LNCAP (cell line): ENCODE measurements around the gene CCL27.

ENCODE experiments used
- CTCF ChIP-seq: fragments of 450-650 bp; IDR thresholded peaks from 2 replicates; pipeline ENCODE4 v1.5.1; 2017; ENCODE audit warnings: mild to moderate bottlenecking

Gene CCL27

DNA sequence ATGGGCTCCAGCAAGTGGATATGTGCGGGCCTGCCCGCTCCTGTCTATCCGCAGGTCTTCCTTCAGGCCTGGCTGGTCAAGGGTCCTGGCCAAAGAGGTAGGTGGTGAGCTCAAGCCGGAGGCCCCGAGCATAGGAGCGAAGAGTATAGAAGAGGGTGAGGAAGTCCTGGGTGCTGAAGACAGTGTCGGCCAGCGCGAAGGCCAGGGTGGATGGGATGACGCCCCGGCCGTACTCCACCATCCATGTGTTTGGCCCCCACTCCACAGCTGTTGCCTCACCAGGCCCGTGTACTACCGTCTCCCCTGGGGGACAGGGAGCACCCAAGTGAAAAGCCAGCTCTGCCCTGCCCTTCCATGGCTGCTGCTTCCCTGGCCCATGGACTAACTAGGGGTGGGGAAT is 26.9 kb downstream of the CCL27 start:
- TF ChIP-seq CTCF = no peak

DNA sequence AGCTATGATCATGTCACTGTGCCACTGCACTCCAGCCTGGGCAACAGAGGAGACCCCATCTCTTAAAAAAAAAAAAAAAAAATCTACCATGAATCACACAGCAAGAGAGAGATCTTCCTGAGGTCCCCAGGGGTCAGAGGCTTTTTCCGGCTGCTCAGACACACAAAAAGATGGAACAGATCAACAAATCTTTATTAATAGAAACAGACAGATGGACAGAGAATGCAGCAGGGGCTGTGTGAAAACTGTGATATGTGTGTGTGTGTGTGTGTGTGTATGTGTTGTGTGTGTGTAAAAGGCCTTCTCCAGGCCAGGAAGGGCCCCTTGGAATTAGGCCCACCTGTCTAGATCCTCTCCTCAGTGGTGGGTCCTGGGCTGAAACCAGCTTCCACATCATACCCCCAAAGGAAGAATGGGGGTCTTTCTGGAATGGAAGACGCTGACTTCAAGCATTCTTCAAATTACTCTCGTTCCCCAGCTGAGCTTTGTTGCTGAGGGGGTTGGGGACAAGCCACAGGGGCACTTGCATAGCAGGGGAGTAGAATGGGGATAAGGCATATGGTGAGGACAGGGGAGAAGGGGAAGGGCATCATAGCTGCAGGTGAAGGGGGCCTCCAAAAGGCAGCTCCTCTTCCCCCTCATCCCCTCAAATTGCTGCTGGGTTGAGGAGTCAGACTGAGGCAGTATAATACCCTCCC is 27.8 kb downstream of the CCL27 start:
- TF ChIP-seq CTCF = no peak

DNA sequence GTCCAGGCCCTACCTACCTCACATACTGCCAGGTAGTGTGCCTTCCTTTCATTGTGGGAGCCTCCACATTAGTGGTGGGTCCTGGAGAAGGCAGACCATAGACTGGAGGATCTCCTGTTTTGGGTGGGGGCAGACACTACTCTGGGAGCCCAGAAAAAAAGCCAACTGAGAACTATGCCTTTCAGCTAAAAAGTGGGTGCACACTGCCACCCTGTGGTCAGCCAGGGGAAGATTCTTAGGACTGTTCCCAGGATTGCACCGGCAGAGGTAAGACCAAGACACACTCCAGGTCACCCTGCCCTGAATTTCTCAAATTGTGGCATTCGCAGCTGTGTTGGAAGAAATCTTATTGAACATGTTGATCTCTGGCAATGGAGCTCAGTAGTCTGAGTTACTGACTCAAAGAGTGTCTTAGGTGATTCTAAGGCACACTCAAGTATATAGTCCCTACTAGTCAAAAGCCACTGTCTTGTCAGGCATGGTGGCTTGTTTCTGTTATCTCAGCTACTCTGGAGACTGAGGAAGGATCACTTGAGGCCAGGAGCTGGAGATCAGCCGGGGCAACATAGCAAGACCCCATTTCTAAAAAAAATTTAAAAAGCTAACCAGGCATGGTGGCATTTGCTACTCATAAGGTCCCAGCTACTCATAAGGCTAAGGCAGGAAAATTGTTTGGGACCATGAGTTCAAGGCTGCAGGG is 28.5 kb downstream of the CCL27 start:
- TF ChIP-seq CTCF = peak; percentile 91

DNA sequence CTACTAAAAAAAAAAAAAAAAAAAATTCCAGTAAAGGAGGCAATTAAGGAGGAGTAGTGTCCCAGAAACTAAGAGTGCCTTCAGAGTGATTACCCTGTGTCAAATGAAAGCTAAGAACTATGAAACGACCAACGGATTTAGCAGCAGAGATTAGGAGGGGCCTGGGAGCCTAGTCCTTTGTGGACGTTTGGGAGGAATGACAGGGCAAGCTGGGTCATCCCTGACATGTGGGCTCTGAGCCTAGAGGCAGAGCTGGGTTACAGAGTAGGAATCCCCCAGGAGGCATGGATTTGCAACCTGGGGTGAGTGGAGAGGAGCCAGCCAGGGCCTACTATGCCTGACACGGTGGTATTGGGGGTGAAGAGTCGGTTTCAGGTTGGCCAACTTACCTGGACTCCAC is 29.3 kb downstream of the CCL27 start:
- no peak for TF ChIP-seq CTCF

DNA sequence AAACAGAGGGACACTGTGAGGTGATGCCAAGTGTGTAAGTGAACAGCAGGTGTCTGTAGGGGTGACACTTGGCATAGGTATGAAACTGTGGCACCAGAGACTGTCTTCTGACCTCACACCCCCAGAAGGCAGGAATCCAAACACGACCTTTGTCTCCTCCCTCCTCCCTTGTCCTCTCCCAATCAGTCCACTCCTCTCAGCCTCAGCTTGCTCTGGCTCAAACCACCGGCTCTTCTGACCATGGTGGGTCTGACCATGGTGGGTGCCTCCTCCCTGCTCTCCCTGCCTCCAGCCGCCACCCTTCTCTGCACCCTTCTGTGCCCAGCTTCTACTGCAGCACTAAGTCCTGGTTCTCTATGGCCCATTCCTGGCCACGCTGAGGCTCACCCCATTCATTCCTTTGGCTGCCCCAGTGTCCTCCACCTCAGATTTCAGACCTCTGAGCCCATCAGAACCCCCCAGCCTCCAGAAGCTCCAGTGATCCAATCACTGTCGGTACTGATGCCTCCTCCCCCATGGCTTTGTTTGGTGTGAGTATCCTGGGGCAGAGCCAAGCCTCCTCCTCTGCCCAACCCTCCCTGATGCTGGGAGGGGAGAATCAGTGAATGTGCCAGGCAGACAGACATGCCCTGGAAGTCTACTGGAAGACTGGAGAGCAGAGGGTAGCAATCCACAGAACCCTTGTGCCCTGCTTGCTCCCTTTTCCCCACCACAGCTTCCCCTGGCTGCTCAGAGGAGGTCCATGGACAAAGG is 31.9 kb downstream of the CCL27 start:
- no peak for TF ChIP-seq CTCF

- TF ChIP-seq CTCF = no peak
Observed at GRCh38 chr9:34629491-34629808, 33.0 kb downstream of the CCL27 start.

- TF ChIP-seq CTCF = no peak
Observed at GRCh38 chr9:34628656-34629490, 33.6 kb downstream of the CCL27 start, which contains the start of gene ARID3C. Gene ARID3C, minus strand, starts transcription at chr9:34629066. Its CDS starts 1,052 bp downstream, at chr9:34628014.
